GM21529 (cell line): ENCODE results near the gene LARGE1.
"Not testable (repeated sequence)": the region's sequence is repeated elsewhere in the genome, so short reads cannot be mapped to it uniquely, and the experiment has no call there.

Experiments used
- ATAC-seq: cut with Tn5 transposase; IDR thresholded peaks from one replicate; pipeline ENCODE4 v1.9.1; 2021; ENCODE audit not compliant: unreplicated experiment

LARGE1 gene

GRCh38 chr22:33397381-33397907, 522.8 kb downstream of the LARGE1 start:
- no peak for ATAC-seq

DNA sequence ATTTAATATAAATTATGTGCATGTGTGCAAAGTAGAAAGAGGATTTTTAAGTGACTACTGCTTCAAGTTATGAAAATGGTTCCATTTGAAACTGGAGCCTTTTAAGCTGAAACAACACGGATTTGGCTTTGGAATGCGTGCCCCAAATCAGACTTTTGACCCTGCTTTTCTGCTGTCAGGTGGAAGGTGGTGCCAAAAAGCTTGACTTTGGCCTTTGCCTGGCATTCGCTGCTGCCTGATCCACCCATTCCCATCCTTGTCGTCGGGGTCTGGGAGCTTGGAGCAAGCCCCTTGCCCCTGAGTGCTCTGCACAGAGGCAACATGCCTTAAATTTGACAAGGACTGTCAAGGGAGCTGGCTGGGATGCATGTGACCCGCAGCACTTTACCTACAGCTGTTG, 526.8 kb downstream of the LARGE1 start:
- no peak for ATAC-seq

DNA sequence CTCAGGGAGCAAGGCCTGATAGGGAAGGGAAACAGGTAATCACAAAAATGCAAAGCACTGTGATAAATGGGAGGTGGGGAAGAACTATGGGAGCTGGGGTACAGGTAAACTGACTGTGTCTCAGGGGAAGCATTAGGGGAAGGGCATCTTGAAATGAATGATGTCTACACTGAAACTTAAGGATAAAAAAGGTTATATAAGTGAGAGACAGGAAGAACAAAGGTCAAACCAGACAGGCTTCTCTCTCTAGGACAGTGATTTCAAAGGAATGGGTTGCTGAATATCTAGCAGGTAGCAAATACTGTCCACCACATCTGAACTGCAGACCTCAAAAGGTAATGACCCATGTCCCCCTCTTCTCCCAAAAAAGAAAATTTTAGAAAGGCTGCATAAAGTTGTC, 529.0 kb downstream of the LARGE1 start:
- ATAC-seq = no peak

- ATAC-seq = no peak
Observed at GRCh38 chr22:33389936-33390335, 530.3 kb downstream of the LARGE1 start.

GRCh38 chr22:33386270-33386669, 534.0 kb downstream of the LARGE1 start:
- ATAC-seq = no peak

- no peak for ATAC-seq
Observed at GRCh38 chr22:33385611-33386010, 534.7 kb downstream of the LARGE1 start.

DNA sequence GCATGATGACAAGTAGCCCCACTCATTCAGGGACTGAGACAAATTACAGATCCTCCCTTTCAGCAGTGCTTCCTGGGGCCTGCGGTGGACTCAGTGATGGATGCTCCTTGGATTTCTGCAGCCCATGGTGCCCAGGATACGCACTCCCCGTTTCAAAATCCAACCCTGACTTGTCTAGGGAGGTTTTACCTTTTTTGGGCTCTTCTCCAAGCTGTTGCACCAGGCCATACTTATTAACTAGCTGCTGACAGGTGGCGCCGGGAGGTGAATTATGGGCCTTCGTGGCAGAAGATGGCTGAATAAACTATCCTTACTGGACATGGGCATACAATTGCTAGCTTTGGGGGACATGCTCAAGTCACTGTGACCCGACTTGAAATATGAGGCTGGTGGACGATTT, 537.8 kb downstream of the LARGE1 start:
- no peak for ATAC-seq

GRCh38 chr22:33381531-33382406, 538.5 kb downstream of the LARGE1 start:
- ATAC-seq = no peak

DNA sequence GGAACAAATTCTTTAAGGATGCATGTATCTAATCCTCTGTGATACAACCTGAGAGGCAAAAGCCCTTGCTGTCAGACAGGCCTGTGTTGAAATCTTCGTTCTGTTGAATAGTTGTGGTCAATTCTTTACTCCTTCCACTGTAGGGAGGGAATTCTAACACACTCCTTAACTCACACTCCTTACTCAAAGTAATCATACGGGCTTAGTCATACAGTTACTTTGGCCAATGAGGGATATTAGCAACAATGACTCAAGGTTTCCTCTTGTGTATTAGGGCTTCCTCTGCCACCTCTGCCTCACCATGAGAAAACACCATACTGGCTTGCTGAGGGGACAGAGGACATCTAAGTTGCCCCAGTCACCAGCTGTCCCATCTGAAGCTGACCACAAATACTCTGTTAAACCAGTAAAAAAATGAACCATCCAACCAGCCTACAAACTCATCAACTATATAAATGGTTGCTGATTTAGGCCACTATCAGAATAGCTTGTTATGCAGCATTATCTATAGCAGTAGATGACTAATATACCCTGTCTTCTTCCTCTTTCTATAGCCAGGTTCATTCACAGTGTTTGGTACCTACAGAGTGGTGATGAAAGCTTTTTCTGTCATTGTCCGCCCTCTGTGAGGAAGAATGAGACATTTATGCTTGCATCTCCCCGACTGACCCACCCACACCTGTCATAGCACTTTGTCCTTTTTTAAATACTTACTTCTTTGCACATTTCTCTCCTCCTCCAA, 539.3 kb downstream of the LARGE1 start:
- ATAC-seq = no peak

DNA sequence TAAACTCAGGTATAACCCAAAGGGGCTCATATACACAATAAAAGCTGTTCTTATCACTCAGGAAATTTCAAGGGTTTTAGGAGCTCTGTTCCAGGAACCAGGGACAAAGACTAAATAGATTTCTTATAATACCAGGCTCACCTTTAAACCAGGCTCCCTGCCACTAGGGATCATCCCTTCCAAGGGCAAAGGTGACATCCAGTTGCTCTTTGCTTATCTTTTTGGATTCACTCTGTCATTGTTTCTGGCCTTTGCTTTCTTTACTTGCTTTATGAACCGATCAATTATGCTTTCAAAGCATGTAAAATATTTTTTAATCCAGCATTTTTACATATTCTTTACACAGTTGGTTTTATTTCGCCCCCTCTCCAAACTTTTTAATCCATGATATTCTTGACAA, 540.4 kb downstream of the LARGE1 start:
- ATAC-seq = no peak

GRCh38 chr22:33372875-33373274, 547.4 kb downstream of the LARGE1 start:
- no peak for ATAC-seq

- not testable (repeated sequence) for ATAC-seq
Observed at GRCh38 chr22:33363256-33363655, 557.0 kb downstream of the LARGE1 start.

- ATAC-seq = no peak
Observed at GRCh38 chr22:33362702-33363101, 557.6 kb downstream of the LARGE1 start.

GRCh38 chr22:33361581-33361980, 558.7 kb downstream of the LARGE1 start:
- ATAC-seq = no peak

- ATAC-seq = no peak
Observed at GRCh38 chr22:33357981-33358399, 562.3 kb downstream of the LARGE1 start.

DNA sequence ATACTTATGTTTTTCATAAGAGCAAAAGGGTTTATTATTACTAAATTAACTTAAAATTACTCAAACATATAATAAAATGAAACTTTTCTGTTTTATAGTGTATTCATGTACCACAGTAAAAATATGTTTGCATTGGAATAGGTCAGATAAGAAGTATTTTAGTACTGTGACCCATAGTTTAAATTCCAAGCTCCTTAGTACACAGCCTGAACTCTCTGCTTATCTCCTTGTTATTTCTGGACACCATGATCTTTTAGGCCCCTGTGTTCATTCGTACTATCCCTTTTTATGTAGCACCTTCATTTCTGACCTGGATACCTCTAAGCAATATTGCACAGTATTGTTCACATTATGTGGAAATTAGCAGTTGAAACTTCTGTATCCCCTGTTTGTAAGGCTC, 565.3 kb downstream of the LARGE1 start:
- ATAC-seq = no peak

DNA sequence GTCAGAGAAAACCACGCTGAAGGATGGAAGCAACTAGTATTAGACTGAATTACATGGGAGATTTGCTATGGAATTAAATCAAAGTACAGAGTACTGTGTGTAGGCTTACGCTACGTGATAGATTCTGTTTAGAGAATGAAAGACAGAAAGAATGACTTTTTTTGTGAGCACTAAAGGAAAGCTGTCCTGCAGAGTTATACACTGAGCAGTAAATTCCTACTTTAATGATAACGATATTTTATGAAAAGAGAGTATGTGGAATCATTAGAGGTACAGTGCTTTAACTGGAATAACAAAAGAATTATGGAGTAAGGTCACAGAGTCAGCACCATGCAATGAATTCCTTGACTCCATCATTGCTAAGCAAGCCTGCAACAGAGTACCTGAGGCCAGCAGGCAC, 566.8 kb downstream of the LARGE1 start:
- no peak for ATAC-seq

GRCh38 chr22:33352768-33353167, 567.5 kb downstream of the LARGE1 start:
- no peak for ATAC-seq

DNA sequence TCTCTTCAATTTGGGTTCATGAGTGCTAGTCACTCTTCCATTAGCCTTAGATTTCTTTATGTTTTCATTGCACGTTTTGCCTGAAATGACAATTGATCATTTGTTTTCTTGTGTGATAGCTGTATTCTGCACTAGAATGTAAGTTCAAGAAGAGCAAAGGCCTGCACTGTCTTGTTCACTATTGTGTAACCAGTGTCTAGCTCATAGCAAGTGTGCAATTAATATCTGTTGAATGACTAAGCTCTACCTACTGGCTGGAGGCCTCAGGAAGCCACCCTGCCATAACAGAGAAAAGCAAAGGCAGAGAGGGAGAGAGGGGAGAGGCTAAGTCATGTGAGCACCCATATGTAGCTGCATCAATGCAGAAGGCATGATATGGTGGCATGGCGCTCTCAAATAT, 569.3 kb downstream of the LARGE1 start:
- no peak for ATAC-seq

DNA sequence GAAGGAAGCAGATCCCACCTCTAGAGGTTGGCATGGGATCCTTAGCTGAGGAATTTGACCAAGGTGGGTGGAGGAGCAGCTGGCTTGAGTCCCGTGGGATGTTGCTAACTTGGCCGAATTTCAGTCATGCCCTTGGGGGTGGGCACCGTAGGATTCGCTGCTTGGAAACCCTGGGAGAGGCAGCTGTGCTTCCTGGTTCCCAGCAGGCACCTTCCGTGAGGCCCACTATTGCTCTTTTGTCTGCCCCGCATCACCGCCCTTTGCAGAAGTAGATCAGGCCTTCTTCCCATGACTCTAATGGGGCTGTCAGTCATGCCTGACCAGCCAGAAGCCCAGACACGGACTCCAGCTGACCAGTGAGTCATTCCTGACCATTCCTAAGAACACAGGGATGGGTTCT, 569.8 kb downstream of the LARGE1 start:
- ATAC-seq = no peak

DNA sequence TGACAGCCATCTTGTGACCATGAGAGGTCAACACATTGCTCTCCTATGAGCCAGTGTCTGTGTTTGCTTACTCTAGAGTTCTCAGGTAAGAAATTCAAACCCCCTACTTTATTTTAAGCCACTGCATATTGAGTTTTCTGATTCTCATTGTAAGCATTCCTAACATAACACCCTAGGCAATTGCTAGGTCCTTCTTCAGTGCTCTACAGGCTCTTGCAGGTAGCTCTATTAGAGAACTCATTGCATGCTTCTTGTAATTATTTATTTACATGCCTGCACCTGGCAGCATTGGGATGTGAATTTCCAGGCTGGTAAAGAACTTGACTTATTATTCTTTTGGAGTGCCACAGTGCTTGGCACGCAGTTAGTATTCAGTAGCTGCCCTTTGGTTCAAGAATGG, 573.3 kb downstream of the LARGE1 start:
- ATAC-seq = no peak

GRCh38 chr22:33341611-33342010, 578.7 kb downstream of the LARGE1 start:
- no peak for ATAC-seq
